ENCODE data around the gene CKM. TPM values are rescaled to one million over a fixed set of nuclear protein-coding genes. Genes with fewer than 3 reads are reported as not detected.

CKM gene
- total and polyA plus RNA-seq, 10 of the 15 experiments (the other 5 are each of a cell fraction or from before 2014, with no cell fraction given): 0.08 to 0.14 (median 0.13) TPM; not detected in 5

- TF ChIP-seq, protein P1, sequence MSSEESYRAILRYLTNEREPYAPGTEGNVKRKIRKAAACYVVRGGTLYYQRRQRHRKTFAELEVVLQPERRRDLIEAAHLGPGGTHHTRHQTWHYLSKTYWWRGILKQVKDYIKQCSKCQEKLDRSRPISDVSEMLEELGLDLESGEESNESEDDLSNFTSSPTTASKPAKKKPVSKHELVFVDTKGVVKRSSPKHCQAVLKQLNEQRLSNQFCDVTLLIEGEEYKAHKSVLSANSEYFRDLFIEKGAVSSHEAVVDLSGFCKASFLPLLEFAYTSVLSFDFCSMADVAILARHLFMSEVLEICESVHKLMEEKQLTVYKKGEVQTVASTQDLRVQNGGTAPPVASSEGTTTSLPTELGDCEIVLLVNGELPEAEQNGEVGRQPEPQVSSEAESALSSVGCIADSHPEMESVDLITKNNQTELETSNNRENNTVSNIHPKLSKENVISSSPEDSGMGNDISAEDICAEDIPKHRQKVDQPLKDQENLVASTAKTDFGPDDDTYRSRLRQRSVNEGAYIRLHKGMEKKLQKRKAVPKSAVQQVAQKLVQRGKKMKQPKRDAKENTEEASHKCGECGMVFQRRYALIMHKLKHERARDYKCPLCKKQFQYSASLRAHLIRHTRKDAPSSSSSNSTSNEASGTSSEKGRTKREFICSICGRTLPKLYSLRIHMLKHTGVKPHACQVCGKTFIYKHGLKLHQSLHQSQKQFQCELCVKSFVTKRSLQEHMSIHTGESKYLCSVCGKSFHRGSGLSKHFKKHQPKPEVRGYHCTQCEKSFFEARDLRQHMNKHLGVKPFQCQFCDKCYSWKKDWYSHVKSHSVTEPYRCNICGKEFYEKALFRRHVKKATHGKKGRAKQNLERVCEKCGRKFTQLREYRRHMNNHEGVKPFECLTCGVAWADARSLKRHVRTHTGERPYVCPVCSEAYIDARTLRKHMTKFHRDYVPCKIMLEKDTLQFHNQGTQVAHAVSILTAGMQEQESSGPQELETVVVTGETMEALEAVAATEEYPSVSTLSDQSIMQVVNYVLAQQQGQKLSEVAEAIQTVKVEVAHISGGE (CRISPR knock-in tag; IDR thresholded peaks at IDR 0.05): no peak
- TF ChIP-seq SPI1 (IDR thresholded peaks at IDR 0.05; ENCODE audit: borderline replicate concordance, insufficient read depth, low read depth, low read length): no peak
- TF ChIP-seq PAX5 (IDR thresholded peaks at IDR 0.05; ENCODE audit: borderline replicate concordance, low read depth, low read length): no peak
- no peak for TF ChIP-seq RELA (IDR thresholded peaks at IDR 0.05; ENCODE audit: borderline replicate concordance, partially characterized antibody)
- TF ChIP-seq CBFB (IDR thresholded peaks at IDR 0.05; ENCODE audit: low read depth): no peak
- TF ChIP-seq, protein P2, sequence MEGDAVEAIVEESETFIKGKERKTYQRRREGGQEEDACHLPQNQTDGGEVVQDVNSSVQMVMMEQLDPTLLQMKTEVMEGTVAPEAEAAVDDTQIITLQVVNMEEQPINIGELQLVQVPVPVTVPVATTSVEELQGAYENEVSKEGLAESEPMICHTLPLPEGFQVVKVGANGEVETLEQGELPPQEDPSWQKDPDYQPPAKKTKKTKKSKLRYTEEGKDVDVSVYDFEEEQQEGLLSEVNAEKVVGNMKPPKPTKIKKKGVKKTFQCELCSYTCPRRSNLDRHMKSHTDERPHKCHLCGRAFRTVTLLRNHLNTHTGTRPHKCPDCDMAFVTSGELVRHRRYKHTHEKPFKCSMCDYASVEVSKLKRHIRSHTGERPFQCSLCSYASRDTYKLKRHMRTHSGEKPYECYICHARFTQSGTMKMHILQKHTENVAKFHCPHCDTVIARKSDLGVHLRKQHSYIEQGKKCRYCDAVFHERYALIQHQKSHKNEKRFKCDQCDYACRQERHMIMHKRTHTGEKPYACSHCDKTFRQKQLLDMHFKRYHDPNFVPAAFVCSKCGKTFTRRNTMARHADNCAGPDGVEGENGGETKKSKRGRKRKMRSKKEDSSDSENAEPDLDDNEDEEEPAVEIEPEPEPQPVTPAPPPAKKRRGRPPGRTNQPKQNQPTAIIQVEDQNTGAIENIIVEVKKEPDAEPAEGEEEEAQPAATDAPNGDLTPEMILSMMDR (IDR thresholded peaks at IDR 0.05 in 2 of 3, conservative IDR thresholded peaks at IDR 0.05 in 1 of 3; ENCODE audit: control insufficient read depth in 2 of 3, extremely low read depth in 1 of 3, insufficient read depth in 1 of 3, low read depth in 3 of 3, low read length in 3 of 3): no peak
- no peak for TF ChIP-seq CHD2 (IDR thresholded peaks at IDR 0.05; ENCODE audit: borderline replicate concordance, low read depth, low read length)
- TF ChIP-seq HDGF (IDR thresholded peaks at IDR 0.05): no peak
- no peak for TF ChIP-seq NFXL1 (IDR thresholded peaks at IDR 0.05; ENCODE audit: borderline replicate concordance)
- no peak for TF ChIP-seq TARDBP (IDR thresholded peaks at IDR 0.05; ENCODE audit: borderline replicate concordance)
- TF ChIP-seq, protein P3, sequence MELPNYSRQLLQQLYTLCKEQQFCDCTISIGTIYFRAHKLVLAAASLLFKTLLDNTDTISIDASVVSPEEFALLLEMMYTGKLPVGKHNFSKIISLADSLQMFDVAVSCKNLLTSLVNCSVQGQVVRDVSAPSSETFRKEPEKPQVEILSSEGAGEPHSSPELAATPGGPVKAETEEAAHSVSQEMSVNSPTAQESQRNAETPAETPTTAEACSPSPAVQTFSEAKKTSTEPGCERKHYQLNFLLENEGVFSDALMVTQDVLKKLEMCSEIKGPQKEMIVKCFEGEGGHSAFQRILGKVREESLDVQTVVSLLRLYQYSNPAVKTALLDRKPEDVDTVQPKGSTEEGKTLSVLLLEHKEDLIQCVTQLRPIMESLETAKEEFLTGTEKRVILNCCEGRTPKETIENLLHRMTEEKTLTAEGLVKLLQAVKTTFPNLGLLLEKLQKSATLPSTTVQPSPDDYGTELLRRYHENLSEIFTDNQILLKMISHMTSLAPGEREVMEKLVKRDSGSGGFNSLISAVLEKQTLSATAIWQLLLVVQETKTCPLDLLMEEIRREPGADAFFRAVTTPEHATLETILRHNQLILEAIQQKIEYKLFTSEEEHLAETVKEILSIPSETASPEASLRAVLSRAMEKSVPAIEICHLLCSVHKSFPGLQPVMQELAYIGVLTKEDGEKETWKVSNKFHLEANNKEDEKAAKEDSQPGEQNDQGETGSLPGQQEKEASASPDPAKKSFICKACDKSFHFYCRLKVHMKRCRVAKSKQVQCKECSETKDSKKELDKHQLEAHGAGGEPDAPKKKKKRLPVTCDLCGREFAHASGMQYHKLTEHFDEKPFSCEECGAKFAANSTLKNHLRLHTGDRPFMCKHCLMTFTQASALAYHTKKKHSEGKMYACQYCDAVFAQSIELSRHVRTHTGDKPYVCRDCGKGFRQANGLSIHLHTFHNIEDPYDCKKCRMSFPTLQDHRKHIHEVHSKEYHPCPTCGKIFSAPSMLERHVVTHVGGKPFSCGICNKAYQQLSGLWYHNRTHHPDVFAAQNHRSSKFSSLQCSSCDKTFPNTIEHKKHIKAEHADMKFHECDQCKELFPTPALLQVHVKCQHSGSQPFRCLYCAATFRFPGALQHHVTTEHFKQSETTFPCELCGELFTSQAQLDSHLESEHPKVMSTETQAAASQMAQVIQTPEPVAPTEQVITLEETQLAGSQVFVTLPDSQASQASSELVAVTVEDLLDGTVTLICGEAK (IDR thresholded peaks at IDR 0.05; ENCODE audit: borderline replicate concordance): no peak
- no peak for TF ChIP-seq FOXM1 (IDR thresholded peaks at IDR 0.05; ENCODE audit: low read depth, low read length)
- TF ChIP-seq WRNIP1 (IDR thresholded peaks at IDR 0.05; ENCODE audit: borderline replicate concordance, low read depth, low read length): no peak
Measured at GRCh38 chr19:45276284-45276687, 46.4 kb downstream of the CKM start (continued).
